D341Med (cell line): Measurements from ENCODE around the gene TEX38.
"Not testable (repeated sequence)": the region's sequence is repeated elsewhere in the genome, so short reads cannot be mapped to it uniquely, and the experiment has no call there.

Source experiments
- DNase-seq: peaks from one replicate; pipeline ENCODE4 v3.0.0; 2012; ENCODE audit warnings: low spot score

TEX38 gene

DNA sequence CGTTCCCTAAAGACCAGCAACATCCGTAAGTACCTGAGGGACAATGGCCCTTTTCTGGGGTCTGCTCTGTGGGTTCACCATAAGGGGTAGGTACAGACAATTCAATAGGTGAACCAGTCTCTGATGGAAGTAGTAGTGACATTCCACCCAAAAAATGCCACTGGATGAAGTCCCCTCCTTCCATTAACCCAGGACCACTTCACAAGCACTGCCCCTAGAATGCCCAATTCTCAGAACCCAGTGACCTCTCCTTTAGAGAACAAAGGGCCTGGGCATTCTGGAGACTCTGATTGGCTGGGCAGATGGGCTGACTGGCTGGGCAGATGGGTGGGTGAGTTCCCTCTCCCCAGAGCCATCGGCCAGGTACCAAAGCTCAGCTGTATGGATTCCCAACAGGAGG is at the start of gene TEX38:
TSS of gene TEX38 (plus strand) at position 301 of the 400 bp plus-strand sequence. CDS start at position 382, 81 bp downstream.
- no peak for DNase-seq

DNA sequence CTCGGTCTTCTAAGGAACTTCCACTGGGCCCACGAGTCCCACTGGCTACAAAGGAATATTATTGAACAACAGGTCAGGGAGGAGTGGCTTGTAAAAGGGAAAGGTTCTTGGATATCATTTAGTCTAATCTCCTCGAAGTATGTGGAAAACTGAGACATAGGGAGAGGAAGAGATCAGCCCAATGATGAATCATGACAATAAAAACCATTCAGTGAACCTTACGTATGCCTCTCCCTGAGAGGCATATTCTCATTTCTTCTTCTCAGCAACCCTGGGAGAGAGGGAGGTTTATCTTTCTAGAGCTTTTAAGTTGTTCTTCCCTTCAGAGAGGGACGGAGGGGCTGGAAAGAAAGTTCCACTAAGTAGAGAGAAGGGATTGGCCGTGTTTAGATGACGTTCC is 49.7 kb upstream of the TEX38 start:
- DNase-seq, result no peak

DNA sequence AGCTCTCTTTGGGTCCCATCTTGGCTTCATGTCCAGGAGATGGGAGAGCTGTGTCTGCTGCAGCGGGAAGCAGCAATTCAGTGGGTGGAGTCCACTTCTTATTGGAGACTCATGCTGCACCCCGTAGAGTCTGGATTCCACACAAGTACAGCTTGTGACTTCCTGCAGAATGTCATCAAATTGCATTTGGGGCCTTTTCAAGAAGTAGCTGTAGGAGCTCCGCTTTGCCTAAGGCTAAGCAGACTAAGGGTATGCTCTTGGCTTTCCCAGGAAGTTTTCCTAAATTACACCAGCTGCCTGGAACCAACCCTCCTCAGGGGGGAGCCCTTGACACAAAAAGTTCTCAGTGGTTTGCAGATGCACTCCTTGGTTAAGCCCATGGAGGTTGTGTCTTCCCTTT is 49.3 kb upstream of the TEX38 start:
- peak; percentile 58 for DNase-seq

DNA sequence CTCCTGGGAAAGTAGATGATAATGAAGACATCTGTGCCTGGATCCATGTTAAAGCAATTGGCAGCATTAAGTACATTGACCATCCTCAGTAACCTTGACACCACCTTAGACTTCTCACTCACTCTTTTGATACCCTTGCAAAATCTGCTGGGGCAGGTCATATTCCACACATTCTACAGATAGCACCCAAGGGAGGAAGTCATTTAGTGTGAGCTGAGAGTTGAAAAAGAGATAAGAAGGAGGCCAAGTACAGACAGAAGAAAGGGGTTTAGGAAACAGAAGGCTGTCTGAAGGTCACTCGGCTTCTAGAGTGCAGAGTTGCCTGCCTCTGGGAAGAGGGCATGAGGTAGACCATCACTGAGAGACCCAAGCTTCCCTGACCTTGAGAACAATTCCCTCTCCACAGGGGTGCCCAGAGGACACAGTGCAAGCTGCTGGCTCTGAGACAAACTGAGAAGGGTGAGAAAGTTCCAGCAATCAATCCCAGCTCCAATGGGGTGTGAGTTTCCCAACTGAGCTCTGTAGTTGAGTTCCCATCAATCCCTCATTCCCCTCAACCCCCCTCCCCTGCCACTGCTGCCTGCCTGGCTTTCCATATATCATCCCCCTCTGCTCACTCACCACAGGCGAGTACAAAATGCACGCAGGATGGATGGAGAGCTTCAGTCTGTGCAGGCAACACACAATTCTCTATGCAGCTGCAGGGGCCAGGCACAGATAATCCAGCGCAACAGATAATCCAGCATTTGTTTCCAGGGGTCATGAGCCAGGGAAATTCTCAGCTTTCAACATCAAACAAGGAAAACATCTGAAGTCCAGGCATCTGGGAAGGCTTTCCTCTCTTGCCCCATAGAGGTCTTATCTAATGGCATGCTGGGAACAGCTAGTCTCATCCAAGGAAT is 47.7 kb upstream of the TEX38 start:
- DNase-seq, result no peak

DNA sequence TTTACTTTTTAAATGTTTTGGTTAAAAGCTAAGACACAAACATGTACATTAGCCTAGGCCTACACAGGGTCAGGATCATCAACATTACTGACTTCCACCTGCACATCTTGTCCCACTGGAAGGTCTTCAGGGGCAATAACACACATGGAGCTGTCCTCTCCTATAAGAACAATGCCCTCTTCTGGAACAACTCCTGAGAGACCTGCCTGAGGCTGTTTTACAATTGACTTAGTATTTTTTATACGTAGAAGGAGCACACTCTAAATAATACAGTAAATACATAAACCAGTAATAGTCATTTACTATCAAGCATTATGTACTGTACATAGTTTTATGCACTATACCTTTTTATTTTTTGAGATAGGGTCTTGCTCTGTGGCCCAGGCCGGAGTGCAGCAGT is 40.9 kb upstream of the TEX38 start:
- DNase-seq, result no peak

DNA sequence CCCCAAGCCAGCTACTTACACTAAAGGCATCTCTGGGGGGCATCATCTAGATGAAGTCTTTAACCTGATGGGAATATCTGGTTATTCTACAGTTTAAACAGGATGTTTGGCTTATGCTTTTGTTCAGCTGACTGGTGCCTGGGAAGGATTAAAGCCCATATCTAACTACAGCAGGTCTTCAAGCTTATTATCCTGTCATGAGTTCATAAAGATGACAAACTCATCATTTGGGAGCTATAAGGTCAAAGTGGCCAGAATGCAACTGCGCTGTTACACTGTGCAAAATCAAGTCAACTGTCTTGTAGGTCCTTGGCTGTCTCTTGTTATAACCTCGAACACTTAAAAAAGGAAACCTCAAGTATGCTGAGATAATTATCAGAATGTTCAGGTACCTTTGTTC is 36.4 kb upstream of the TEX38 start:
- no peak for DNase-seq

DNA sequence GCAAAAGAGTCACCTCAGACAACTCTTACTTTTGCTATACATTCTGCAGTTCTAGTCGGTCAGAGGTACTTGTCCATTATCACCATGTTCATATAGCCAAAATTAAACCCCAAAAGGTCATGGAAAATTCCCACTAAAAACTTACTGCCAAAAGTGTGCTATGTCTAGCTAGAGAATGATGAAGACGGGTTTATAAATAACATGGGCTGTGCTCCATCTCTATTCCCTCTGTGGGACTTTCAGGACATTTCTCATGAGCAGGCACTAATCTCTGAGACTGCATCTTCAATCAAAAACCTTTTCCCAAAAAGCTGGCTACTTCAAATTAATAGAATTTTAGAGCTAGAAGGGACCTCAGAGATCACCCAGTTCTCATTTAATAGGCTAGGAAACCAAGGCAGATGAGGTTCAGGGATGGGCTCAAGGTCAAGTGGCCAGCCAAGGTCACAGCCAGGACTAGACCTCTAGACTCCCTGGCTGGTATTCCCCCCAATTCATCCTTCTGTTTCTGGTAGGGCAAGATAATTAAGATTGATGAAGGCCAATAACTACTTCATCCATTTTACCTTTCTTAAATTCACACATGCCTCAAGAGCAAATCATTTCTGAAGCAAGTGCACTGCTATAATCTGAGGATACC is 34.1 kb upstream of the TEX38 start:
- no peak for DNase-seq

DNA sequence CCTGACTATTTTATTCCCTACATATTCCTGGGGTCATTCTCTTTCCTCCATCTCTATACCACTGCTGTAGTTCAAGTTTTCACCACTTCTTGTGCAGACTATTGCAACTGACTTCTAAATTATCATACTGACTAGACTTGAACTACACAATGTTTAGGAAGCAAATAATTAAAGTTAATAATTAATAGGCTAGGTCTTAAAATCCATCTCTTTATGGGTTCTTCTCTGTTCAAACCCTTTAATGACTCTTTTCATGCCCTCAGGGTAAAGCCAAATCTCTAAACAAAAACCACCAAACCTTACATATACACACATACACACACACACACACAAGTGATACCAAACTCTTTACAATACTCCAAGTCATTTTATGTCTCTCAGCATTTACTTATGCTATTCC is 32.7 kb upstream of the TEX38 start:
- DNase-seq, result no peak

DNA sequence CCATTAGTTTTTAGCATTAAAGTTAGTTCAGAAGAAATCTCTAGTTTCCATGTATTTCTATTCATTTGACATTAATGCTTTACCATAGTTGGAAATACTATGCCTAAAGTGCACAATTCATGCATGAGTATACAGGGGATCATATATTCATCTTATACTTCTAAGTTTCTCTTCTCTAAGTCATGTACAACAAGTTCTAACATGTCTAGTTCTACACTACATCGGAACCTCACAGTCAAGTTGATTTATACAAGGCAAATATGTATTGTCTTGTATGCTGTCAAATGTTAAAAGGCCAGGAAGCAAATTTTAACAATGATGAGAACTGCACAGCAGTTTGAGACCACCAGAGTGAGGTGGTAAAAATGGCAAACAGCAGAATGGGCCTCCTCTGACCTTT is 32.1 kb upstream of the TEX38 start:
- no peak for DNase-seq

DNA sequence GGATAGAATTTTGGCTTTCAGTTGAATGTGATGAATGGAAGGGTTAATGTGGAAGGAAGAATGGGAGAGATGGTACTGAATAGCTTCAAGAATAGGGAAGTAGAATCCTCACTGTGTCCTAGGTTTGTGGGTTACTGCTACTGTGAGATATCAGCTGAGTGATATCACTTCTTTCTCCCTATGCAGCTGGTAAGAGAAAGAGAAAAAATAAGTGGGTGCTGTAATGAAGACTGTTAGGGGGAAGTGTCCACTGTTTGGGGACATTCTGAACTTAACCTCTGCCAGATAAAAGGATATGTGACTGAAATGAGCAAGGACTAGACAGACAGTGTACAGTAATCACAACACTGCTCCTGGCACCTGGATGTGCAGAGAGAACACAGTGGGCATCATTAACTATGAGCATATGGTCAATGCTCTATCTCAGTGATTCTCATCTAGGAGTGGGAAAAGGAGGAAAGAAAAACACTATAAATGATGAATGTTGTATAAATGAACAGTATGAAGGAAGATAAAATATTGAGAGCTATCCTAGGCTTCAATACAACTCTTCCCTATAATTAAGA is 29.5 kb upstream of the TEX38 start:
- DNase-seq, result no peak

DNA sequence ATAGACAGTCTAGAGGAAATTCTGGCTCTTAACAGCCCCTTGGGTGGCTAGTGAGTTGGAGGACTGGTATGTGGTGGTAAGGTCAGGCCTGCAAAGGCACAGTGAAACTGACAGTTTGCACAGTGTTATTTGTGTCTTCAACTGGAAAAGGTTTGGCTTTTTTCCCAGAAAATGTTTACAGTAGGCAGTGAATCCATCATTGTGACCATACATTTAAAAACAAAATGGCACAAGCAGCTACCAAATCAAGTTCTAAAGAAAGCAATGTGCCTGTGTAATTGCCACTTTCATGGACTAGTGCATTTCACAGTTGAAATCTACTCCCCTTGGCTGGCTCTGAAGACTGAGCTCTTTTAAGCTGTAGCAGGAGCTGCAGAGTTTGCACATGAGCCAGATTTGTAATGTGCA is 28.3 kb upstream of the TEX38 start:
- DNase-seq, result no peak

DNA sequence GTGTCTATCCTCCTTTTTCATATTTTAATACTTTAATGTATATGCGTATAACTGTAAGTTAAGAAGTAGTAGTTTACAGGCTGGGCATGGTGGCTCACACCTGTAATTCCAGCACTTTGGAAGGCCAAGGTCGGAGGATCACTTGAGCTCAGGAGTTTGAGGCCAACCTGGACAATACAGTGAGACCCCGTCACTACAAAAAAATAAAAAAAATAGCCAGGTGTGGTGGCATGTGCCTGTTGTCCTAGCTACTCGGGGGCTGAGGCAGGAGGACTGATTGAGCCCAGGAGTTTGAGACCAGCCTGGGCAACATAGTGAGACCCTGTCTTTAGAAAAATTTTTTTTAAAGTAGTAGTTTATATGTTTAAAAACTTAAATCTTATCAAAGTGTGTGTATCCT is 25.8 kb upstream of the TEX38 start:
- no peak for DNase-seq

DNA sequence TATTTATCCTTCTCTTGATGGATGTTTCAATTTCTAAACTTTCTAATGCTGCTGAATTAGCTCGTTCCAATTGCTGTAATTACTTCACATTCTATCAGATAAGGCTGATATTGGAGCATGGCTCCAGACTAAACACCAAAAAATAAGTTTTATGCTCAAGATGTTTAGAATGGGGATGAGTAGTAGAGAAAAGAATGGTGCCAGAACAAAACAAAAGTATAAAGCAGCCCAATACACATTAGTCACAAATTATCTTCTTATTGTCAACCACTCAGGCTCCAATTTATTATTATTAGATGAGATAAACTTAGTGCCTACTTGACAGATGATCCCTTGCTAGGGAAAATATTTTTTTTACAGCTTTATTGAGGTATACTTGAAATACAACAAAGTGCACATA is 25.3 kb upstream of the TEX38 start:
- DNase-seq, result no peak

DNA sequence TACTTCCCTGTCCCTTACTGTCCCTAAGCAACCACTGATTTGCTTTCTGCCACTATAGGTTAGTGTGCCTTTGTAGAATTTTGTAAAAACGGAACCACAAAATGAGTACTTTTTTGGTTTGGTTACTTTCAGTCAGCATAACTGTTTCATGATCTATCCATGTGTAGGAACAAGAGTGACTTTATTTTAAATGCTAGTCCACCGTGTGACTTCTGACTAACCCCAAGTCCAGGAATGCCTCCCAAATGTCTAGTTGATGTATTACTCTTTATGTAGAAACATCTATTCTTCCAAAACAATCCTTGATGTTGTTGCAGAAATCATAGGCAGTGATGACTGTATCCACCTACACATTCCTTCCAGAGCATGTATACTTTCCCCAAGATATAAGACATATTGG is 24.8 kb upstream of the TEX38 start:
- DNase-seq, result no peak

DNA sequence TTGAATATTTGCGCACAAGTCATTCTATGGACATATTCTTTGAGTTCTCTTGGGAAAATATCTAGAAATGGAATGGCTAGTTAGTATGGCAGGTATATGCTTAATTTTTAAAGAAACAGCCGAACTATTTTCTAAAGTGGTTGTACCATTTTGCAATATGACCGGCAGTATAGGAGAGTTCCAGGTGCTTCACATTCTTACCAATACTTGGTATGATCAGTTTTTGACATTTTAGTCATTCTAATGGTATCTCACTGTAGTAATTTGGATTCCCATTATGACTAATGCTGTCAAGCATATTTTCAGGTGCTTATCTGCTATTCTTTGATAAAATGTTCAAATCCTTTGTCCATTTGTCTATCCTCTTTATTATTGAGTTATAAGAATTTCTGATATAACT is 24.0 kb upstream of the TEX38 start:
- no peak for DNase-seq

DNA sequence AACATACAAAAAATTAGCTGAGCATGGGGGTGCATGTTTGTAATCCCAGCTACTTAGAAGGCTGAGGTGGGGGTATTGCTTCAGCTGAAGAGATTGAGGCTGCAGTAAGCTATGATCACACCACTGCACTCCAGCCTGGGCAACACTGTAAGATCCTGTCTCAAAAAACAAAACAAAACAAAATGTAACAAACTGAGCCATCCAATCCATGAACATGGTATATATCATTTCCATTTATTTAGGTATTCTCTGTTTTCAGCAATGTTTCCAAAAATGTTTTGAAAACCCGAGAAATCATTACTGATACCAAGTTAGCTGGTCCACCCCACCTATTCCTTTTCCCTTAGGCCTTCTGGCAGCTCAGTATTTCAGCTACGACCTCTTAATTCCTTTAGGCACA is 21.9 kb upstream of the TEX38 start:
- no peak for DNase-seq

DNA sequence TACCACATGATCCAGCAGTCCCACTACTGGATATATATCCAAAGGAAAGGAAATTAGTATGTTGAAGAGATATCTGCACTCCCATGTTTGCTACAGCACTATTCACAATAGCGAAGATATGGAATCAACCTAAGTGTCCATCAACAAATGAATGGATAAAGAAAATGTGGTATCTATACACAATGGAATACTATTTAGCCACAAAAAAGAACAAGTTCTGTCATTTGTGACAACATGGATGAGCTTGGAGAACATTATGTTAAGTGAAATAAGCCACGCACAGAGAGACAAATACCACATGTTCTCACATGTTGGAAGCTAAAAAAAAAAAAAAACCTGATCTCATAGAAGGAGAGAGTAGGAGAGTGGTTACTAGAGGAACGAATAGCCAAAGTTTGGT is 21.2 kb upstream of the TEX38 start:
- DNase-seq, result no peak

DNA sequence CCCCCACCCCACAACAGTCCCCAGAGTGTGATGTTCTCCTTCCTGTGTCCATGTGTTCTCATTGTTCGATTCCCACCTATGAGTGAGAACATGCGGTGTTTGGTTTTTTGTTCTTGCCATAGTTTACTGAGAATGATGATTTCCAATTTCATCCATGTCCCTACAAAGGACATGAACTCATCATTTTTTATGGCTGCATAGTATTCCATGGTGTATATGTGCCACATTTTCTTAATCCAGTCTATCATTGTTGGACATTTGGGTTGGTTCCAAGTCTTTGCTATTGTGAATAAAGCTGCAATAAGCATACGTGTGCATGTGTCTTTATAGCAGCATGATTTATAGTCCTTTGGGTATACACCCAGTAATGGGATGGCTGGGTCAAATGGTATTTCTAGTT is 20.5 kb upstream of the TEX38 start:
- DNase-seq, result not testable (repeated sequence)

DNA sequence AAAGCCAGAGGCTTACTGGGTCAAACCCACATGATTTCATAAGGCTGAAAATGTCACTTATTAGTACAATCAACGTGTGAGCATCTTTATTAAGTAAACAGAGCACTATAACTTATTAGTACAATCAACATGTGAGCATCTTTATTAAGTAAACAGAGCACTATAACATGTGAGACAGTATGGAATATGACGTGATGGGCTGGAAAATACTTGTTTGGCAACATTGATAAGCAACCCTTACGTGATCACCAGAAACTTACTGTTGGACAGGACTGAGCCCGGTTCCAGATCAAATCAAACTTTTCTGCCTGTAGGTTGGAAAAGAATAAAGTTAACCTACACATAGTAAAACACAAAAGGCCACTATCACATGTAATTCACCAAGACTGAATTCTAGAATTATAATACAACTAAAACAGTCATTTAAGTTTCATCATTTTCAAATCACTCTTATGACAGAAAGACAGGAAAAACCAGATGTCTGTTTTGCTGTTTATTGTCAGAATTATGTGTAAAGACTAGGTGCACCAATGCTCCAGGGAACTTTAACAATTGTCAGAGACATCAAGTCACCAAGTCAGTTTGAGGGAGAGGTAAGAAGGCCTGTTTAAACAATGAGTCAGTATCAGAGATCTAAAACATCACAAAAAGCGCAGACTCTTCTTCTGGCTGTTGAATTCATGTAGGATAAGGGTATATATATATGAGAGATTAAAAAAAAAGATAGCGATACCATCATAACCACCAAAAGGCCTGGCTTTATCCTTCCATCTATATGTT is 19.1 kb upstream of the TEX38 start:
- no peak for DNase-seq

DNA sequence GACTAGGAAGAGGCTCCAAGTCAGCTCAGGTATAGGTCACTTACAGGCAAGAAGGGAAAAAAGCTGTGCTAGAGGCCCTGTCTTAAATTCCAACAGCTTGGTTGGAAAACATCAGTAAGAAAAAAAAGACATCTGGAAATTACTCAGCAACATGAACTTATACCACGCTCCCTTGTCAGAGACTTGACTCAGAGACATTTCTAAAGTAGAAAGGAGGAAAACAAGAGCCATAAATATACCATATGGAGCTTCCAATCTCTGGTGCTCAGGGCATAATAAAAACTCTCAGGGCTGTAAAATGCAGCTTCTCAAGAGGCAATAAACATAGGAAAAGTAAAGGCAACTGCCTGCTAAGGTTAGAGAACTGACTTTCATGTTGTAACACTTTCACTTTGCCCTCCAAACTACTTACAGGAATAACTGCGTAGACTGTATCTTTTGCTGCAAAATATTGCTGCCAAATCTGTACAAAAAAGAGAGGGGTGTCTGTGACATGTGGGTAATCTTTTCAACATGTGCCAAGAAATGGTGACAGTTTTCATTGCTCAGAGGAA is 18.2 kb upstream of the TEX38 start:
- no peak for DNase-seq

DNA sequence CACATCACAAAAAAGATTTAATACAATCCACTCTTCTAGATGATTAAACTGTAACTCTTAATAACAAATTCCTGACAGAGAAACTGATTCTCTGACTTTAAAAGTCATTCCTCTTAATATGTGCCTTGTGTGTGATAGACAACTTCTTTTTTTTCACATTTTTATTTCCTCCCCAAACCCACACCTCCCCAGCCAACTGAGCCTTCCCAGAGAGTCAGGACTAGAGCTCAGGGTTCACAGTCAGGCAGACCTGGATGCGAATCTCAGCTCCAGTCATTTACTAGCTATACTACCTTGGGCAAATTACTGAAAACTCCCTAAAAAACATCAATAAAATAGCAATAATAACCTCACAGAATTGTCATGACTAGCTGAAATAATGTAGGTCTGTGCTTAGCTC is 17.6 kb upstream of the TEX38 start:
- no peak for DNase-seq

DNA sequence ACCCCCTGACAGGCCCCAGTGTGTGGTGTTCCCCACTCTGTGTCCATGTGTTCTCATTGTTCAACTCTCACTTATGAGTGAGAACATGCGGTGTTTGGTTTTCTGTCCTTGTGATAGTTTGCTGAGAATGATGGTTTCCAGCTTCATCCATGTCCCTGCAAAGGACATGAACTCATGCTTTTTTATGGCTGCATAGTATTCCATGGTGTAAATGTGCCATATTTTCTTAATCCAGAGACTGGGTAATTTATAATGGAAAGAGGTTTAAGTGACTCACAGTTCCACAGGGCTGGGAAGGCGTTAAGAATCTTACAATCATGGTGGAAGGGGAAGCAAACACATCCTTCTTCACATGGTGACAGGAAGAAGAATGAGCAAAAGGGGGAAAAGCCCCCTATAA is 17.0 kb upstream of the TEX38 start:
- not testable (repeated sequence) for DNase-seq
